NCI-H524 treated with DMSO at 0.1 percent for 48 hours (cell line): ENCODE results near the gene ACTR1B.
"Not testable (repeated sequence)": the region's sequence is repeated elsewhere in the genome, so short reads cannot be mapped to it uniquely, and the experiment has no call there.

ENCODE experiments used
- DNase-seq: peaks from one replicate; lab custom pipeline; 2025; lab: John Stamatoyannopoulos, UW

ACTR1B gene

DNA sequence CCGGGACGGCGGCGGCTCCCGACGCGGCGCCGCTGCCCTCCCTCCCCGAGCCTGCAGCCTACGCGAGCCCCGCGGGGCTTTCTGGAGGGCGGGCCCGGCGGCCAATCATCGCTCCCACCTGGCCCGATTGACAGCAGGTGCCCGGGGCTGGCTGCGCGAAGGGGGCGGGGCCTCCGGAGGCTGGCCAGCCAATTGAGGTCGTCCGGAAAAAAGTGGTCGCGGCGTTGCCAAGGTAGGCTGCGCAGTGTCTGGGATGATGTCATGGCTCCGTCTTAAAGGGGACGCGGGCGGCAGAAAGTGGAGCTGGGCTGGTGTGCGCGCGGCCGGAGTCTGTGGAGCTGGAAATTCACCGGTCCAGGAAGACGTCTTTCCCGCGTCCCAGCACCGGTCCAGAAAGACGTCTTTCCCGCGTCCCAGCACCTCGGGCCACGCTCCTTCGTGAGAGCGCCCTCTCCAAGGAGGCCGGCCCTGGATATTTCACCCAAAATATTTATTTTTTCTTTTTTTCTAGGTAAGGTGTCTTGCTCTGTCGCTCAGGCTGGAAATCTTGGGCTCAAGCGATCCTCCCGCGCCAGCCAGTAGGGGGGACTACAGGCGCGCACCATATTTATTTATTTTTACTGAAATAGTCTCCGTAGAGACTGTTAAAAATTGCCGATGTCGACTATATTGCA is at the start of gene ACTR1B:
Gene ACTR1B (minus strand): TSS at position 83 of the 674 bp plus-strand sequence. CDS start 154 bp downstream, outside the sequence.
- DNase-seq = peak; percentile 92

GRCh38 chr2:97712693-97713295 is 49.0 kb upstream of the ACTR1B start:
- DNase-seq = no peak

DNA sequence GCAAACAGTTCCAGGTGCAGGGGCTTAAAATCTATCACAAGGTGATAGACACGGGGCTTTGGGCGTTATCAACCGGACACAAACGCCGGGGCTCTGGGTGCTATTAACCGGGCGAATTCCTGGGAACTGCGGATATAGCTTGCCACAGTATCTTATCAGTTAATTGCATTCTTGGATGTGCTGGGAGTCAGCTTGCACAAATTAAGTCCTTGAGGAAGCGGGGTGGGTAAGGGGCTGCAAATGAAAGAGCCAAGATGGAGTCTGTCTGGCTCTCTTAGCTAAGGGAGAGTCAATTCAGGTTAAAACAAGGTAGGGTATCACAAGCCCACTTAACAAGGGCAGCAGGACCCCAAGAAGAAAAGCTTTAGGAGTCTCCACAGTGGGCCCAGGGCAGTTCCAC is 48.3 kb upstream of the ACTR1B start:
- not testable (repeated sequence) for DNase-seq

DNA sequence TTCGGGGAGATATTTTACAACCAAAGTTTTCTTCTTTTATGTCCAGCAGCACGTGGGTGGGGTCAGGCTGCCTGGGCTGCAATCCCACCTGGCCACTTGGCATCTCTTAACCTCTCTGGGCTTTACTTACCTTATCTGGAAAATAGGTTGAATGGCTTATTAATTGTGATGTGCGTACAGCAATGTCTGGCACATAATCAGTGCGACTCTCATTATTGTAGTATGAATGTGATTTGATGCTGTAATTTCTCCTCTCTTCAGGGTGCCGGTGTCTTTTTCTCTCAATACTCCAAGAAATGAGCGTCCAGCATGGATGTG is 47.5 kb upstream of the ACTR1B start:
- no peak for DNase-seq

DNA sequence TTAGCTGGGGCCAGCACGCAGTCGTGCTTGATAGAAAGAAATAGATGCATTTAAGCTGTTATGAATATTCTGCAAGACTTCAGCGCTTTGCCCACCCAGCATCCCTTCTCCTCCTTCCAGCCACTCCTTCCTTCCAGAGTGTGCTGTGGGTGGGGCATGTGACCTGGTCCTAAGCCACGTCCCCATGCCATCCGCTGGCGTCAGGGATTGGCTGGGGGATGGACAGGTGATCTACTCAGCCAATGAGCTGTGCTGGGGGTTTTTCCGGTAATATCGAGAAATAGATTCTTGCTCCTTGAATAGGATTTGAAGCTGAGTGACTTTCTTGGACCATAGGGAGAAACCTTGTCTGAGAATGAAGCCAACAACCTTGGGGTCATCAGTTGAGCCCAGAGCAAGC is 44.8 kb upstream of the ACTR1B start:
- DNase-seq = no peak

DNA sequence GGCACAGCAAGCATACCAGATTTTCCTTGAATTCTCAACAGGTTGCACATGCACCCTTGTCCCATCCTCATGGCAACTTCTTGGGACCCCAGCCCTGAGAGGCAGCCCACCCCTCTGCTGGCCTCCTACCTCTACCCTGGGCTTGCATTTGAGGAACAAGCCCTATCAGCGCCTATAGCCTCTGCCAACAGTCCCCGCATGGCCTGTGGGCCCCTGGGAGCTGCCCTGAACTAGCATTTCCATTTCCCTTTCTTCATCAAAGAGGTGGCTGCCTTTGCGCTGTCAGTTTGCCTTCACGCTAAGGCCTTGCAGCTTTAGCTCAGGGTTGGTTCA is 44.2 kb upstream of the ACTR1B start:
- DNase-seq = no peak

DNA sequence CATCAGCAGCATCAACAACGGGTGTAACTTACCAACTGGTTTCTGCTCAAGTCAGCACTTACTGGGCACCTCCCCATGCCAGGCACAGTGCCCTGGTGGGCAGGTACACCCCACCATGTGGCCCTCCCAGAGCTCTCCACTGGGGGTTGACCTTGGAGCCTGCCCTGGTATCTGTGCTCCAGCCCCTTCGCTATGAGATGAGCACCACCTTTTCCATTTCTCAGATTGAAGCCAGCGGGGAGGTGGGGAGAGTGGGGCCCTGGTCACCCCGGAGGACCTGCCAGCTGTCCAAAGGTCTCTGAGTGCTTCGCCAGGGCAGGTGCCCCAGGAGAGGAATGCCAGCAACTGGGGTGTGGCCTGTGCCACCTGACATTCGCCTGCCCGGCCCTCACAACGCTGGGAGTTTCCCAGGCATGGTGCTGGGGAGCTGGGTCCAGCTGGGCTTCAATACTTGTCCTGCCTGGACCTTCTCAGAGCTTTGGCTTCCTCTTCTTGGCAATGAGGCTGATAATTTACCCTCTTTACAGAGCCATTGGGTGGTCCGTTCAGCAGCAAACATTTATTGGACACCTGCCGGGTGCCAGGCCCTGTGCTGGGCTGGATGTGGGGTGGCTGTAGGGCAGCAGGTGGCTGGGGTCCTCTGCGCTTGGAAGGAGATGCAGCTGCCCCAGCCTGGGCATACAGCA is 43.7 kb upstream of the ACTR1B start:
- no peak for DNase-seq

- DNase-seq = no peak
Measured at GRCh38 chr2:97706708-97707345, 43.0 kb upstream of the ACTR1B start.

GRCh38 chr2:97706112-97706511 is 42.3 kb upstream of the ACTR1B start:
- no peak for DNase-seq

- no peak for DNase-seq
Measured at GRCh38 chr2:97704989-97705388, 41.1 kb upstream of the ACTR1B start.

DNA sequence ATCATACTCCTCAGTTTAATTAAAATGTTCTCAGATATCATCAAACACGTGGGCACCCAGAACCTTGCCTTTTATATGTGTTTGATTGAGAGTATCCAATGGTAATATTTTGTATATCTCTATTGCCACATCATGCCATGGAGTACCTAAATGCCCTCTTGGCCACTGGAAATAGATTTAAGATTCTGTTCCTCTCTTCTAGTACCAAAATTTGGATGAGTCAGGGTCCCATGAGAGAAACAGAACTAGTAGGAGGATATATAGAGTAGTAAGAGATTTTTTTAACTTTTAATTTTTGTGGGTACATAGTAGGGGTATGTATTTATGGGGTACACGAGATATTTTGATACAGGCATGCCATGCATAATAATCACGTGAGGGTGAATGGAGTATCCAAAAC is 39.9 kb upstream of the ACTR1B start:
- no peak for DNase-seq

DNA sequence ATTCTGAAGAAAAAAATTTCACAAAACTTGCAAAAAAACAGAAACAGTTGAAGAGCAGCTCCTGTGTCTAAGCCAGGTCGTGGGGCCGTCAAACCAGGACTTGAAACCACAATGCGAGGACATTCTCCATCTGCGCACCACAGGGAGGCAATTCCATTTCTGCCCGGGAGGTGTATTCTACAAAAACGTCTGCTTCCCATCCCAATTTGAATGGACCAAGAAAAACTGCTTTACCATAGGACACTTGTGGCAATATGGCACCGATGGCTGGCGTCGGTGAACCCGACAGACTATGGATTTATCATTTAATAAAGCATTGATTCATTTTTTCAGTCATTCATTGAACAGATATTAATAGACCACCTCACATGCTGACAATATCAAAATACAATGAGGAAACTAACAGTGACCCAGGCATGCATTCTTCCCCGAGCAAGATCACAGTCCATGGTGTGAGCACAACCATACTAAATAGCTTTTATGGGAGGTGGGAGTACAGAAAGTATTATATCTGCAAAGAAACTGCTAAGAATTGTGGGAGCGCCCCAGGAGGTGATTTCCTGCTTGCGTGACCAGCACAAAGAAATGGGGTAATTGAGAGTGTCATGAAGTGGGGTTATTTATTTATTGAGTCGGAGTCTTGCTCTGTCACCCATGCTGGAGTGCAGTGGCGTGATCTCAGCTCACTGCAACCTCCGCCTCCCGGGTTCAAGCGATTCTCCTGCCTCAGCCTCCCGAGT is 39.1 kb upstream of the ACTR1B start:
- no peak for DNase-seq

DNA sequence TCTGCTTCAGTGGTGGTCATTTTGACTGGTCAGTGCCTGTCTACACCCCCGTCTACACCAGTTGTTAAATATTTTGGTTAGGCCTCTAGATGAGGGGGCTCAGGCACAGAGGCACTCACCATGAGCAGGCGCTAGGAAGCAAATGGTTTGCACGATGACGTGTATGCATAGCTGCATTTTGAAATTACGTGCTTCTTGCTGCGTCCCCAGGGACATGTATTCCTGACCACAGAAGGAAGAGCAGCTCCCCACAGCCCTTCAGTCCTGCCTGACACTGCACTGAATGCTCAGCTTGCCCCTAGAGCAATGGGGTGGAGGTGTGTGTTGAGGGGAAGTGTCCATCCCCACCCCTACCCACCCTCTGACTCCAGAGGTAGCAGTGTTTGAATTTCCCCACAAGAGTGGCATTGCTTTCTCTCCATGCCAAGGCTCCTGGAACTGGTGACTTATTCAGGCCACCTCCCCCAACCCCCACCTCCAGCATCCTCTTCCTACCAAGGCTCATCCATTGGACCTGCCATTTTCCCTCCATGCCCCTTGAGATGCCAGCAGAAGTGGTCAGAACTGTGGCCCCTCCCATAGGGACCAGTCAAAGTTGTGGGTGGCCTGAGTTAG is 38.1 kb upstream of the ACTR1B start:
- no peak for DNase-seq

- DNase-seq = no peak
Measured at GRCh38 chr2:97701186-97701585, 37.3 kb upstream of the ACTR1B start.

GRCh38 chr2:97699765-97700444 is 36.1 kb upstream of the ACTR1B start:
- peak; percentile 7 for DNase-seq

DNA sequence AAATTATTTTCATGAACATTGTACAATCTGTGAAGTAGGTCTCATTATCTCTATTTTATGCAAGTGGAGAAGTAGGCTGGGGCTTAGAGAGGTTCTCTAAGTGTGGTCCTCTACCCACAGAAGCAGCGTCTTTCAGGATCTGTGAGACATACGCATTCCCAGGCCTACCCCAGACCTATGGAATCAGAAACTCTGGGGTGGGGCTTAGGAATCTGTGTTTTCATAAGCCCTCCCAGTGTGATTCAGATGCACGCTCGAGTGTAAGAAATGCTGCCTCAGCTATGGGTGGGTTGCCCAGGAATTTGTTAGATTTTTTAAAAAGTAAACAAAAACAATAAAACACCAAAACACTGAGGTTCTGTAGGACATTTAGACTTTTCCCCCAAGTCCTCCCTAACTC is 34.7 kb upstream of the ACTR1B start:
- no peak for DNase-seq

- peak; percentile 26 for DNase-seq
Measured at GRCh38 chr2:97697252-97698235, 33.7 kb upstream of the ACTR1B start.

DNA sequence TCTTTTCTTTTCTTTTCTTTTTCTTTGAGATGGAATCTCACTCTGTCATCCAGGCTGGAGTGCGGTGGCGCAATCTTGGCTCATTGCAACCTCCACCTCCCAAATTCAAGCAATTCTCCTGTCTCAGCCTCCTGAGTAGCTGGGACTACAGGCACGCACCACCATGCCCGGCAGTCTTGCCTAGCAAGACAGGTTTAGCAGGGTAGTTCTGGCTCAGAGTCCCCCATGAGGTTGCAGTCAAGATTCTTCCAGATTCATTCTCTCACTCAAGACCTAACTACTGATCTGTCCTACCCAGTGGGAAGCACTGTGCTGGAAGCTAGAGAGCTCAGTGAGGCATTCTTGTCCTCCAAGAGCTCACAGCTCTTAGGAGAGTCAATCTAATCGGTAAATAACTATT is 31.9 kb upstream of the ACTR1B start:
- DNase-seq = no peak

GRCh38 chr2:97693476-97693875 is 29.6 kb upstream of the ACTR1B start:
- DNase-seq = no peak

GRCh38 chr2:97691166-97691565 is 27.3 kb upstream of the ACTR1B start:
- no peak for DNase-seq
